Measurements from ENCODE around the gene IMP3.

Gene IMP3

GRCh38 chr15:75625542-75626347, 14.3 kb downstream of the IMP3 start, which contains the start of gene SNUPN:
SNUPN (minus strand) TSS chr15:75625725; CDS start chr15:75621051, 4,674 bp downstream.
- no peak for TF ChIP-seq CTCF (conservative IDR thresholded peaks at IDR 0.05)
- peak; percentile 60 for TF ChIP-seq ZFX (IDR thresholded peaks at IDR 0.05)
- H3K27ac ChIP-seq, result peak within 1 kb of the TSS; percentile 90

- no peak overlapping the region for H3K27ac ChIP-seq
- TF ChIP-seq CTCF (conservative IDR thresholded peaks at IDR 0.05) (no peak), ZFX (IDR thresholded peaks at IDR 0.05) (no peak)
Observed at GRCh38 chr15:75622505-75622904, 17.5 kb downstream of the IMP3 start.

GRCh38 chr15:75620841-75621391, 19.1 kb downstream of the IMP3 start:
- TF ChIP-seq ZFX (IDR thresholded peaks at IDR 0.05) (no peak), CTCF (conservative IDR thresholded peaks at IDR 0.05) (no peak)
- H3K27ac ChIP-seq, result no peak overlapping the region

- TF ChIP-seq ZFX (IDR thresholded peaks at IDR 0.05), result no peak
- TF ChIP-seq CTCF (conservative IDR thresholded peaks at IDR 0.05), result no peak
- H3K27ac ChIP-seq, result no peak overlapping the region
Observed at GRCh38 chr15:75620058-75620820, 19.8 kb downstream of the IMP3 start.

- TF ChIP-seq CTCF (conservative IDR thresholded peaks at IDR 0.05), result no peak
- TF ChIP-seq ZFX (IDR thresholded peaks at IDR 0.05), result no peak
- no peak overlapping the region for H3K27ac ChIP-seq
Observed at GRCh38 chr15:75616766-75617165, 23.3 kb downstream of the IMP3 start.

- TF ChIP-seq ZFX (IDR thresholded peaks at IDR 0.05) (no peak), CTCF (conservative IDR thresholded peaks at IDR 0.05) (no peak)
- no peak overlapping the region for H3K27ac ChIP-seq
Observed at GRCh38 chr15:75606711-75607699, 33.0 kb downstream of the IMP3 start.

Data from C4-2B (cell line).